Measurements from ENCODE around the gene BCORL1.

The BCORL1 gene

DNA sequence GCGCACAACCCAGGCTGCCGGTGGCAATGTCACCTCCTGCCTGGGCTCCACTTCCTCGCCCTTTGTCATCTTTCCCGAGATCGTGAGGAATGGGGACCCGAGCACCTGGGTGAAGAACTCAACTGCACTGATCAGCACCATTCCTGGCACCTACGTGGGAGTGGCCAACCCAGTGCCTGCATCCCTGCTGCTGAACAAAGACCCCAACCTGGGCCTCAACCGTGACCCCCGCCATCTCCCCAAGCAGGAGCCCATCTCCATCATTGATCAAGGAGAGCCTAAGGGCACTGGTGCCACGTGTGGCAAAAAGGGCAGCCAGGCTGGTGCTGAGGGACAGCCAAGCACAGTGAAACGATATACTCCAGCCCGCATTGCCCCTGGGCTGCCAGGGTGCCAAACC, 32.3 kb downstream of the BCORL1 start:
- no peak for DNase-seq (ENCODE audit: low read depth)

DNA sequence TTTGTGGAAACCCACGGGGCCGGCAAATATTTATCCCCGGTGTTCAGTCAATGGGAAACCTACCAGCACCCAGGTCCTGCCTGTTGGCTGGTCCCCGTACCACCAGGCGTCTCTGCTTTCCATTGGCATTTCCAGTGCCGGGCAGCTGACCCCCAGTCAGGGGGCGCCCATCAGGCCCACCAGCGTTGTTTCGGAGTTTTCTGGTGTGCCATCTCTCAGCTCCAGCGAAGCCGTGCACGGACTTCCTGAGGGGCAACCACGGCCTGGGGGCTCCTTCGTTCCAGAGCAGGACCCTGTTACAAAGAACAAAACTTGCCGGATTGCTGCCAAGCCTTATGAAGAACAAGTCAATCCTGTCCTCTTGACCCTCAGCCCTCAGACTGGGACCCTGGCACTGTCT, 32.7 kb downstream of the BCORL1 start:
- DNase-seq (ENCODE audit: low read depth), result no peak

DNA sequence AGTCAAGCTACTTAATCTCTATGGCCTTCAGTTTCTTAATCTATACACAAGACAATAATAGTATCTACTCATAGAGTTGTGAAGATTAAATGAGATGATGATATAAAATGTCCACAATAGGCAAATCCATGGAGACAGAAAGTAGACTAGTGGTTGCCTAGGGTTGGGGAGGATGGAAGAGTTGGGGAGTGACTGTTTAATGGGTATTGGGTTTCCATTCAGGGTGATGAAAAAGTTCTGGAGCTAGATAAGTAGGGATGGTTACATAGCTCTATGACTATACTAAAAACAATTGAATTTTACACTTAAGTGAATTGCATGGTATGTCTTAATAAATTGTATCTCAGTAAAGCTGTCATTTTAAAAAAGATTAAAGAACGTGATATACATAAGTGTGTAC, 35.7 kb downstream of the BCORL1 start:
- DNase-seq (ENCODE audit: low read depth), result no peak

DNA sequence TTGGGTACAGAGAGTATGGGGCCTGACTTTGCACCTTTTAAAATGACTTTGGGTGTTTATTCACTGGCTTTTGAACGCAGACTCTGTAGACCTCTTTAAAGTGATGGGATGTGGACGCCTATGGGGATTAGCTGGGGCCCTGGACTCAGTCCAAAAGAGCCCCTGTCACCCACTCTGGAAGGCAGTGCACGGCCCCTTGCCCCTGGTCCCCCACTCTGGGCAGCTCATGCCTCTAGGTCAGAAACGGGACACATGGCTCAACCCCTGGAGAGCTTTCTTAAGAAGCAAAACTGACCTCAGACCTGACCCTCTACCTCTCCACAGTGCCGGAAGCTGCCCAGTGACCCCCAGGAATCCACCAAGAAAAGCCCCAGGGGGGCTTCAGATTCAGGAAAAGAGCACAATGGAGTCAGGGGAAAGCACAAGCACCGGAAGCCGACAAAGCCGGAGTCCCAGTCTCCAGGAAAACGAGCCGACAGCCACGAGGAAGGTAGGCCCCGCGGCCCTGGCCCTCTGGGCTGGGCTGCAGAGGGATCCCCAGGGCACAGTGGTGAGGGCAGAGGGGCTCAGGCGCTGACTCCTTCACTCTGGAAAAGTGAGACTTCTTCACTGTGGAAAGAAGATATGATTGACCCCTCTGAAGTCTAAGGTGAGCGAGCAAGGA, 38.4 kb downstream of the BCORL1 start:
- no peak for DNase-seq (ENCODE audit: low read depth)

DNA sequence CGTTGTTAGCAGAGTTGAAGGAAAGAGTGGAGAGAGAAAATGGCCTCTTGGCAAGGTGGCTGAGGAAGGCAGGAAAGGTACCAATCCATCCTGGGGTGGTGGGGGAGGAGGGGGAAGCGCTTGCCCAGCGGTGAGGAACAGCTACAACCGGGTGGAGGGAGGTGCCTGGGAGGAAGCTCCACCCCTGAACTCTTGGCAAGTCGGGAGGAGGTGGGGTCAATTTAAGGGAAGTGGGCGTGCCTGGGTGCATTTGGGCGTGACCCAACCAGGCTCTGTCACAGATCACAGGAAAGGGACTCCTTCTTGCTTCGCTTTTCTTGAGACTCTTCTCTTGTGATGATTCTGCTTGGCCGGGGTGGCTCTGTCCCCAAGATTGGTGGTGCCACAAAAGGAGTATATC, 41.7 kb downstream of the BCORL1 start:
- DNase-seq (ENCODE audit: low read depth), result peak; percentile 56

DNA sequence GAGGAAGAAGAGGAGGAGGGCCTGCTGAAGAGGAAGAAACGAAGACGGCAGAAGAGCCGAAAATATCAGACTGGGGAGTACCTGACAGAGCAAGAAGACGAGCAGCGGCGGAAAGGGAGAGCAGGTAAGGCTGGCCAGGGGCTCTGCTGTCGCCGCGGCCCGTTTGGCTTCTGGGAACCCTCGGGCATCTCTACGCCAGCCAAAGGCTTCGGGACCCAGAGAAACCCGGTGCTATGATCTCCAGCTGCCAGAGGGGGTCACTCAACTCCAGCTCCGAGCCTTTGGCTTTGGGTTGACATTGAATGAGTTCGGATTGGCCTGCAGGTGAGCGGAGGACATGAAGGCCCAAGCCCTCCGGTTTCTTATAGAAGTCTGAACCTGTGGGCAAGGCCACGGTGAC, 42.8 kb downstream of the BCORL1 start:
- no peak for DNase-seq (ENCODE audit: low read depth)

DNA sequence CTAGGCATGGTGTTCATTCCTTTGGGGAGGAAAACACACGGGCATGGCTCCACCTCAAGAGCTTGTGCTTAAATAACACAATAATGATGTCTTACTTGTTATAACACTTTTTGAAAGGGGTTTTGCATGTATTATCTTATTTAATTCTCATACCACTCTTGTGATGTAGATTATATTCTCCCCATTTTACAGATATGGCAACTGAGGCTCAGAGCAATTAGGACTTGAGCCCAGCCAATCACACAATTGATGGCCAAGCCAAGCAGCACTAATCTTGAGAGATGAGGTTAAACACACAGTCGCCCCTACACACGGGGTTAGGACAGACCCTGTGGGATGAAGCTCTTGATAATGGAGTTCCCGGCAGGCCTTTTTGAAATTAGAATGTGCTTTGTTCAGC, 45.1 kb downstream of the BCORL1 start:
- DNase-seq (ENCODE audit: low read depth), result no peak

DNA sequence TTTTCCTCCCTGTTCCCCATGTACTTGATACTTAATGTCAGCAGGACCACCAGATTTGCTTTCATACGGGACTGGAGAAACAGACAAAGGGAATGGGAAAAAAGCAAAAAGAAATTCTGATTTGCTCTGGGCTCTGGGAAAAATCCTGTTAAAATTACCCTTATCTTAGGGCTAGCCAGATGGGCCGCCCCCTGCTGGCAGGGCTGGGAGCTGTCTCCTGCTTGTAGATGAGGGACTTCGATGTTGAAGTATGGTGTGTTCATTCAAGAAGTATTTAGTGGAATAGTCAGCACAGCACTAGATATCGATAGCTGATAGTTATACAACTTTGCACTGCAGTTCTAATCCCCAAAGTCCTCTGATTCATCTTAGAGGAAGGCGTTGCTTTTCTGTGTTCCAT, 45.8 kb downstream of the BCORL1 start:
- peak; percentile 19 for DNase-seq (ENCODE audit: low read depth)

DNA sequence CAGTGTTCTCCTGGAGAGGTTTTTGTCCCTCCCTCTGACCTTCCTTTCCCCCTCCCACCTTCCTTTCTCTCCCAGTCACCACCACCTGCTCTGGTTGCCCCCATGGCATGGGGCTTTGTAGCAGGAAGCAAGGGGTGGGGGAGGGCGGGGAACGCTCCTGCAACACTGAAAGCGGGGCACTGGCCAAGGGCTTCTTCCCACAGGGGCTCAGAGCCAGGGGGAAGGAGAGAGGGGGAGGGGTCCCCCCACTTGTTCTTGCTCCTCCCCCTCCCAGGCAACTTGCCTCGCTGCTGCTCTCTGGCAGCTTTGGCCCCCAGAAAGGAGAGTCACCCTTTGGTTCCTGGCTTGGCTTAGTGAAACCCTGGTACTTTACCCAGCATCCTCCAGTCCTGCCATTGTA, 48.4 kb downstream of the BCORL1 start:
- no peak for DNase-seq (ENCODE audit: low read depth)

DNA sequence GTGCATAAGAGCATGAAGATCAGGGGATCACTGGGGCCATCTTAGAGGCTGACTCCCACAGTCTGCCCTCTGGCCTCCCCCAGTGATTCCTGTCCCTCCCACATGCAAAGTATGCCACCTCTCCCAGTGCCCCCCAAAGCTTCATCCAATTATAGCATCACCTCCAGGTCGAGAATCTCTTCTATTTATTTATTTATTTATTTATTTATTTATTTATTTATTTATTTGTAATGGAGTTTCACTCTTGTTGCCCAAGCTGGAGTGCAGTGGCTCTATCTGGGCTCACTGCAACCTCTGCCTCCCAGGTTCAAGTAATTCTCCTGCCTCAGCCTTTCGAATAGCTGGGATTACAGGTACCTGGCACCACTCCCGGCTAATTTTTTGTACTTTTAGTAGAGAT, 50.1 kb downstream of the BCORL1 start:
- DNase-seq (ENCODE audit: low read depth), result no peak

DNA sequence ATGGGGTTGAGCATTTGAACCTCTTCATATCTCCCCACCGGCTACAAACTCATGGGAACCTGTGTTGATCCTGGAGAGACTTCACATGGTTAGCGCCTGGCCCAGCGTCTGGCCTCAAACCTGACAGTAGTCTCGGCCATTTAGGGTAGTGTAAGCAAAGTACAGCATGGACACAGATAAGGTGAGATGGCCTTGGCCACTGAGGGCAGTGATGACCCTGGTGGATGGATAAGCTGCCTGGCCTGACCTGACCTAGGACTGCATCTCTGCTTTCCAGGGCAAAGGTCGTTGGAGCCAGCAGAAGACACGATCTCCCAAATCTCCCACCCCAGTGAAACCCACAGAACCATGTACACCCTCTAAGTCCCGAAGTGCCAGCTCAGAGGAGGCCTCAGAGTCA, 51.7 kb downstream of the BCORL1 start:
- no peak for DNase-seq (ENCODE audit: low read depth)

DNA sequence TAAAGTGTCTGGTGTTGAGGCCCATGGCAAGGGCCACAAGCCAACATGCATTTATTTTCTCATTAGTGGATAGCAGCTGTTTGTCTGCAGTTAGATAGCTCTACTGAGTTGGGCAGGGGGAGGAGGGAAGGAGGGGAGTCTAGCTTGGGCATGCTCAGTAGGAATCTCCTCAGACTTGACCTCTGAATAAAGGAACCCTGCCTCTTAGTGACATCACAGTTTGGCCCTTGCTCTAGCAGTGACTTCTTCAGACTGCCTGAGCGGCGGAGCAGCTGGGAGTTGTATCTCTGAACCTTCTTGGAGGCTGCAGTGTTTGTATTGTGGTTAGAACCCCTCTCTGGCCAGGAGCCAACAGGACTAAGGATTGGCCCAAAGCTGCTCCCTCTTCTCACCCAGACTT, 57.4 kb downstream of the BCORL1 start:
- DNase-seq (ENCODE audit: low read depth), result no peak

DNA sequence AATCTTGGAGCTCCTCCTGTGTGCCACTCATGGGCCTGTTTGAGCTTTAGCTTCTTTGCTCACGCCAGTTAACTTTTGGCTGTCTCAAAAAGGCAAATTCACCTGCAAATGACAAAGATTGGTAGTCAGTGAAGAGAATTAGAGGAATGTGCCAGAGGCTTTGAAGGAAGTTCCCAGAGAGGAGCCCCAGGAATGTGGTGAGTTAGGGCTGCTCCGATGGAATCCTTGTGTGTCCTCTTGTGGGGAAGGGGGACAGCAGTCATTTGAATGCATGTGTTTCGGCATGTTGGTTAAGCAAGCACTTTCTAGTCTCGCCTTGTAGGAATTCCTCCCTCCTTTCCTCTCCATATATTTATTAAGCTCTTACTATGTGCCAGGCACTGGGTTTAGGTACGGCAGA, 65.0 kb downstream of the BCORL1 start:
- no peak for DNase-seq (ENCODE audit: low read depth)

DNA sequence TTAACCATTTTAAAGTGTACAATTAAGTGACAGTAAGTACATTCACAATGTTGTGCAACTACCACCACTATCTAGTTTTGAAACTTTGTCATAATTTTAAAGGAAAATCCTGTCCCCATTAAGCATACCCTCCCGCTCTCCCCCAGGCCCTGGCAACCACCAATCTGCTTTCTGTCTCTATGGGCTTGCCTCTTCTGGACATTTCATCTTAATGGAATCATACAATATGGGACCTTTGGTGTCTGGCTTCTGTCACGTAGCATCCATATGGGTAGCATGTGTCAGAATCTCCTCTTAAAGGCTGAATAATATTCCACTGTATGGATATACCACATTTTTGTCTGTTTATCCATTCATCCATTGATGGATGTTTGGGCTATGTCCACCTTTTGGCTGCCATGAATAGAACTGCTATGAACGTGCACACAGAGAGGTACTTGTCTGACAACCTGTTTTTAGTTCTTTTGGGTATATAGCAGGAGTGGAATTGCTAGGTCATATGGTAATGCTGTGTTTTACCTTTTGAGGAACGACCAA, 66.3 kb downstream of the BCORL1 start:
- no peak for DNase-seq (ENCODE audit: low read depth)

DNA sequence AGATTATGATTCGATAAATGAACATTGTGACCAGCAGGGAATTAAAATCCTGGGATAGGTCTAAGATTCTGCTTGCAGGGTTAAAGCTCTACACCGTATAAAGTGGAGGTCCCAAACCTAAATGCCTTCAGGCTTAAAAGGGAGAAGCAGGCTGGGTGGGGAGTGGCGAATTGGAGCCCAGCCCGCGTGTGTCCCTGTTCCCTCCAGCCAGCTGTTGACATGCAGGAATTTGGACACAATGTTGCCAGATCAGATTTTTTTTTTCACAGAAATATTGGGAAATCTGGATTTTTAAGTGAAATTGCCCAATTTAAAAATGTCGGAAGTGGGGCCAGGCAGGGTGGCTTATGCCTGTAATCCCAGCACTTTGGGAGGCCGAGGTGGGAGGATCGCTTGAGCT, 67.4 kb downstream of the BCORL1 start:
- no peak for DNase-seq (ENCODE audit: low read depth)

DNA sequence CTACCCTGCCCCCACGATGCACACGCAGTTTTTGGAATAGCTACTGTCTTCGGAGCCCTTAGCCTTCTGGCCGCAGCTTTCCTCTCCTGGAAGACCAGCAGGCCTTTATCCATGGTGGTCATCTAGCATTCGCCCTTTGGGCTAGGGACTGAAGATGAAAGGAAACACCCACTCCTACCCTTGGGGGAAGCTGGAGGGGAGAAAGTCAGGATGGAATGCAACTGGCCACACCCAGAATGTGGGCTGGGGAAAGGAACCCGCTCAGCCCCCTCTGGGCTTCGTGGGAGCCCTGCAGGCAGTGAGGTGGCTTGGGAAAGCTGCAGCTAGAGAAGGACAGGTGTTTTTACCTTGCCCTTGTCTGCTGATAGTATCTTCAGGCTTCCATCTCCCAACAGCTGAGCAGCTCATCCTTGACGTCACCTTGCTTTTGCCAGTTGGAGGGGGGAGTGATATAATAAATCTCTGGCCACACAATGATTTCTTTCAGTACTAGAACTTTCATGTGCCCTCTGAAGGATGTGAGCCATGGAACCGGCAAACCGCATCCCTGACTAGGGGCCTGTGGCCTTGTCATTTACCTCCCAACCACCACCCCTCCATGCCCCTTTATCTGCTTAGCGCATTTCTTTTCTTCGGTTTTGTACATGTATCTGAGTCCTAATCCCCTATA, 68.9 kb downstream of the BCORL1 start:
- no peak for DNase-seq (ENCODE audit: low read depth)

DNA sequence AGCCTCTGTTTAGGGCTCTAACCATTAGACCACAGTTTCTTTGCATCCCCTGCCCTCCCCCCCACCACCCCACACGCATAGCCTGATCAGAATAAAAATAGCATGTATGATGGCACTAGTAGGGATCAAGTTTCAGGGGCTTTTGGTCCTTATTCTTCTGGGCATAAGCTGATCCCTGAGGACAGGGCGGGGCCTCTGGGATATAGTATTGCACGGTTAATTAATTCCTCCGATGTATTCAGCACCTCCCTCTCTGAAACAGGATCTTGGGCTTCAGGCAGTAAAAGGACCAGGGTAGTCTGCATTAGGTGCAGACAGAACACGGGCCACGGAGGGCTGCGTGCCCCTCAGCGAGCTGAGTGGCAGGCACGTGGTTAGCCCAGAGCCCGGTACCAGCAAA, 70.8 kb downstream of the BCORL1 start:
- DNase-seq (ENCODE audit: low read depth), result no peak

DNA sequence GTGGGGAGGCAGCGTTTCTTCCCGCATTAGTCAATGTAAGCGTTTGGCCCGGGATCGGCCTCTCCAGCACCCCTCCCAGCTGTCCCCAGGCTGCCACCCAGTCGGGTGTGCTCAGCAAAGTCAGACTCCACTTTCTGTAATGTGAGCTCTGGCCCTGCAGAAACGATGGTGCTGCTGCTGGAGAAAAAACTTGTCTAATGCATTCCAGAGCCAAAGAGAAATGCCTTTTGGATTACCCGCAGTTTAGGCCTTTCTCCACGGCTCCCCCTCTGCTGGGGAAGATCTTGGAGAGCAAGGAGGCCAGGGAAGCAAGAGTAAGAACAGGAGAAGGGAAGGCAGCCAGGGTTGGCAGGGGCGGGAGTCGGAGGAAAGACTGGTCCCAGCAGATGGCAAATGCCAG, 72.7 kb downstream of the BCORL1 start:
- no peak for DNase-seq (ENCODE audit: low read depth)

DNA sequence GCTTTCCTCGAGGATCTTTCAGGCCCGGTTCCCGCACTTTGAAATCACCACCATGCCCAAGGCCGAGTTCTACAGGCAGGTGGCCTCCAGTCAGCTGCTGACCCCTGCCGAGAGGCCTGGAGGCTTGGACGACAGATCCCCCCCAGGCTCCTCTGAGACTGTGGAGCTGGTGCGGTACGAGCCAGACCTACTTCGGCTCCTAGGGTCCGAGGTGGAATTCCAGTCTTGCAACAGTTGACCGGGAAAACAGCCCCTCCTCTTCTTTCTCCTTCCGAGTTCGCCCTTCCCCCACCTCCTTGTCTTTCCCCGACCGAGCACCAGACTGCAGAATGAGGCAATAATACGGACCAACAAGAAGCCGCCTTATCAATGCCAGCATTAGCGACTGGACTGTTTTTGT, 73.5 kb downstream of the BCORL1 start:
- DNase-seq (ENCODE audit: low read depth), result no peak

DNA sequence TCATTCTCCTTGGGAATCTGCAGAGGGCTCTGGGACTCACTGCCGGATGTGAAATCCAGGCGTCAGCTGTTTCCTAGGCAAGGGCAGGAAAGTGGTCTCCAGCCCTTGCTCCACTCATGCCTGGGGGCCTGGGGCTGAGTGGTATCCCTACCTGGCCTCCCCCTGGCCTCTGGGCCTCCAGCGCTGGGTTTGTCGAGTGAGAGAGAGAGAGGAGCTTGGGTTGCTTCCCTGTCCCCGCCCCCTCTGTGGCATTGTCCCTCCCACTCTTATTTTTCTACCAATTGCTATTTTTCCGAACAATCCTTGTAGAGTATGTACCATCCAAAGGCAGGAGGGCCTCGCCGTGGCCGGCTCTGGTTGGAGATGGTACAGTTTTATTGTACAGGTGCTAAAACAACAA, 74.8 kb downstream of the BCORL1 start:
- DNase-seq (ENCODE audit: low read depth), result no peak

DNA sequence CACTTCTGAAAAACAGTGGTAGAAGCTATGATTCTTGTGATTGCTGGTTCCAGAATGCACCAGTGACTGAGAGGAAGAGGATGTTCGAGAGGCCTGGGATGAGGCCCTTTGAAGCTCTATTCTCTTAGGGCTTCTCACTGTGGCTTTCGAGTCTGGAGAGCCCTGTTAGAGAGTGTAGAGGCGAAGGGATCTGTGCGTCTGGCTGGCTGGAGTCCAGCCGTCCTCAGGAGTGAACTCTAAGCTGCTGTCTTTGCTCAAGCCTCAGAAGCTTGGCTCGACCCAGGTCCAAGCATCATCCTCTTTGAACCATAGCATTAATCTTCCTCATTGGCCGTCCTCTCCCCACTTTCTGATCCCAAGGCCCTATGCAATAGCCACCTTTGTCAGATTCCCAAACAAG, 76.2 kb downstream of the BCORL1 start:
- DNase-seq (ENCODE audit: low read depth), result no peak

DNA sequence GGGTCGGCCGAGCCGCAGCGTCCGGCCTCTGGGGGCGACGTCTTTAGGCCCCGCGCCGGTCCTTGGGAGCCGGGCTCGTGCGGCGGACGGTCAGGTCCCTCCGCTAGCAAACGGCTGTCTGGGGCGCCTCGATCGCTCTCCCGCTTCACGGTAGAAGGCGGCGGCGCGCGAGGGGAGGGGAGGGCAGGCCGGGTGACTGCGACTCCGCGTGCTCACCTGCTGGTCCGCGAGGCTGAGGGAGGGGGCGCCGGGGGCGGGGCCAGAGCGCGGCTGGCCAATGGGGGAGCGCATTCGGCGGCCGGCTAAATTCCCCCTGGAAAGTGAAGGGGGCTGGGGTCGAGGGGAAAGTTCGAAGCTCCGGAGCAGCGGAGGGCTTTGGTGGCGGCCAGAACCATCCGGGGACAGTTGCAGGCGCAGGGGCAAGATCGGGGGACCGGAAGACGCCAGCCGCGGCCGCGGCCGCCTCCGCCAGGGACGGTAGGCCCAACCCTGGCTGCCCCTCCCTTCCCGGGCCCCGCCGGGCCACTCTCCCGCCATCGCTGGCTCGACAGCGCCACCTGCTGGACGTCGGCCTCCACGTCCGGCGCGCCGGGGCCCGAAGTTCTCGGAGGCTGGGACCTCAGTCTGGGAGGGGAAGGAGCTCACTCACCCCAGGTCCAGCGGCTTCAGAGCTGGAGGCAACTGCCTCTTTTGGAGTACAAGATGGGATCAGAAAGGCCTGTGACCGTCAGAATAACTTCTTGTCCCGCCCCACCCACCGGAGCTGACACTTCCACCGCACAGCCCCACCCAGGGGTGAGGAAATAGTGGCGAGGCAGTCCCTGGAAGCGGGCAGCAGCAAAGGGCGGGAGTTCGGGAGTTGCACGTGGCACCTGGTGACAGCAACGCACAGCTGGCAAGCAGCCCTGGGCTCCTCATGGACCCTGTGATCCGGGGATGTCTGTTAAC, 78.0 kb downstream of the BCORL1 start:
- peak; percentile 70 for DNase-seq (ENCODE audit: low read depth)
